HepG2 (cell line): Measurements from ENCODE around the gene ALG14. TPM values are rescaled to one million over a fixed set of nuclear protein-coding genes. Genes with fewer than 3 reads are reported as not detected.

ENCODE experiments used
- AGO2 ChIP-seq: fragments of 200-400 bp; formaldehyde crosslinking; optimal IDR thresholded peaks from 2 replicates; pipeline ENCODE3; 2017; ENCODE audit warnings: mild to moderate bottlenecking, low read depth, low read length, moderate library complexity
- AKAP8 ChIP-seq: sonication (generic); formaldehyde crosslinking; IDR thresholded peaks from 2 replicates; pipeline ENCODE4 v1.5.1; 2020; ENCODE audit warnings: mild to moderate bottlenecking, missing genetic modification reagents
- ATRX ChIP-seq: sonication (generic); formaldehyde crosslinking; IDR thresholded peaks from 2 replicates; pipeline ENCODE4 v1.4.0; 2020; ENCODE audit warnings: missing genetic modification reagents, borderline replicate concordance
- BATF2 ChIP-seq: sonication (generic); formaldehyde crosslinking; IDR thresholded peaks from 2 replicates; pipeline ENCODE4 v1.8.0; 2022; ENCODE audit warnings: mild to moderate bottlenecking, missing genetic modification reagents, moderate library complexity
- BCL6 ChIP-seq: IDR thresholded peaks from 2 replicates; pipeline ENCODE4 v1.6.1; 2016; ENCODE audit warnings: missing genetic modification reagents, missing compliant biosample characterization
- CHD4 ChIP-seq: fragments of 200-600 bp; sonication (generic); IDR thresholded peaks from 2 replicates; pipeline ENCODE4 v1.7.0; 2017; ENCODE audit warnings: mild to moderate bottlenecking, low read length, borderline replicate concordance
- DBP ChIP-seq: sonication (generic); formaldehyde crosslinking; IDR thresholded peaks from 2 replicates; pipeline ENCODE4 v1.4.0; 2020; ENCODE audit warnings: missing genetic modification reagents; ENCODE audit errors: not compliant biosample characterization
- GMEB2 ChIP-seq: IDR thresholded peaks from 2 replicates; pipeline ENCODE4 v1.6.1; 2016; ENCODE audit warnings: missing biosample characterization, missing genetic modification reagents, low read depth
- GTF2F1 ChIP-seq: fragments of 150-350 bp; IDR thresholded peaks from 2 replicates; pipeline ENCODE4 v1.6.1; 2014; ENCODE audit warnings: low read length
- JUNB ChIP-seq: sonication (generic); formaldehyde crosslinking; IDR thresholded peaks from 2 replicates; pipeline ENCODE4 v1.8.0; 2022; ENCODE audit warnings: missing genetic modification reagents, mild to moderate bottlenecking, borderline replicate concordance
- MEIS2 ChIP-seq: sonication (generic); formaldehyde crosslinking; IDR thresholded peaks from 2 replicates; pipeline ENCODE4 v1.9.0; 2021; ENCODE audit warnings: mild to moderate bottlenecking, missing genetic modification reagents
- NR3C1 ChIP-seq: sonication (generic); formaldehyde crosslinking; IDR thresholded peaks from 2 replicates; pipeline ENCODE4 v1.4.0; 2020; ENCODE audit warnings: missing genetic modification reagents
- PHF5A ChIP-seq: IDR thresholded peaks from one replicate; pipeline ENCODE4 v1.6.1; 2018; ENCODE audit warnings: low read depth, missing genetic modification reagents; ENCODE audit not compliant: unreplicated experiment
- RBFOX2 ChIP-seq: fragments of 200-400 bp; formaldehyde crosslinking; IDR thresholded peaks from 2 replicates; pipeline ENCODE4 v1.6.1; 2017; ENCODE audit warnings: low read depth, mild to moderate bottlenecking, low read length
- ZBTB43 ChIP-seq: sonication (generic); formaldehyde crosslinking; conservative IDR thresholded peaks from 2 replicates; pipeline ENCODE4 v1.4.0; 2020; ENCODE audit warnings: missing genetic modification reagents
- ZFAT ChIP-seq: sonication (generic); formaldehyde crosslinking; conservative IDR thresholded peaks from 2 replicates; pipeline ENCODE4 v1.8.1; 2023; ENCODE audit warnings: missing genetic modification reagents, inconsistent platforms
- ZGPAT ChIP-seq: IDR thresholded peaks from 2 replicates; pipeline ENCODE4 v1.6.1; 2016; ENCODE audit warnings: mild to moderate bottlenecking
- ZNF280D ChIP-seq: sonication (generic); formaldehyde crosslinking; IDR thresholded peaks from 2 replicates; pipeline ENCODE4 v1.5.1; 2020; ENCODE audit warnings: mild to moderate bottlenecking, missing genetic modification reagents
- ZNF383 ChIP-seq: sonication (generic); formaldehyde crosslinking; IDR thresholded peaks from 2 replicates; pipeline ENCODE4 v1.4.0; 2020; ENCODE audit warnings: missing genetic modification reagents, mild to moderate bottlenecking, borderline replicate concordance
- ZNF430 ChIP-seq: sonication (generic); formaldehyde crosslinking; IDR thresholded peaks from 2 replicates; pipeline ENCODE4 v1.9.0; 2021; ENCODE audit warnings: mild to moderate bottlenecking, missing genetic modification reagents
- ZNF703 ChIP-seq: sonication (generic); formaldehyde crosslinking; IDR thresholded peaks from 2 replicates; pipeline ENCODE4 v1.5.1; 2020; ENCODE audit warnings: missing genetic modification reagents, mild to moderate bottlenecking, moderate library complexity, borderline replicate concordance
- ZNF720 ChIP-seq: sonication (generic); formaldehyde crosslinking; IDR thresholded peaks from 2 replicates; pipeline ENCODE4 v1.4.0; 2020; ENCODE audit warnings: missing genetic modification reagents
- ZZZ3 ChIP-seq: sonication (generic); formaldehyde crosslinking; IDR thresholded peaks from 2 replicates; pipeline ENCODE4 v1.4.0; 2020; ENCODE audit warnings: missing genetic modification reagents, mild to moderate bottlenecking, borderline replicate concordance
- polyA plus RNA-seq, 8 experiments: library from polyadenylated mRNA; depleted of rRNA in 3 of 8; stranded (reverse) in 7 of 8; unstranded in 1 of 8; fragments of >200 nt; fragmentation: Illumina TruSeq in 4 of 8; extraction: Trizol in 4 of 8; gene quantifications; 2 replicates each; pipeline versions ENCODE4 v1.2.1 to v1.2.3, GENCODE V29; 2011 to 2016; ENCODE audit warnings: low read depth in 4 of 8, missing spikeins in 1 of 8, mixed read lengths in 1 of 8; ENCODE audit not compliant: insufficient read depth in 1 of 8
- total RNA-seq, 5 experiments: library from RNA; depleted of rRNA; stranded (reverse); fragments of >200 nt; fragmentation: Illumina TruSeq; extraction: Trizol; gene quantifications; 2 replicates each; pipeline ENCODE4 v1.2.3, GENCODE V29; 2016; ENCODE audit warnings: low read depth in 1 of 5

Gene ALG14
- total and polyA plus RNA-seq, 2 of the 13 experiments (the other 11 are each of a cell fraction or from before 2014, with no cell fraction given), result 4.5 to 12.7 TPM

- TF ChIP-seq GMEB2 (CRISPR knock-in tag) (no peak), AGO2 (no peak), ZNF430 (CRISPR knock-in tag) (no peak), ZNF280D (CRISPR knock-in tag) (no peak), ZNF703 (CRISPR knock-in tag) (no peak), RBFOX2 (no peak), JUNB (CRISPR knock-in tag) (no peak), ZBTB43 (CRISPR knock-in tag) (no peak), PHF5A (CRISPR knock-in tag) (no peak), ZNF383 (CRISPR knock-in tag) (no peak), ZNF720 (no peak), MEIS2 (CRISPR knock-in tag) (no peak), ZZZ3 (no peak), DBP (CRISPR knock-in tag) (no peak), ATRX (no peak), CHD4 (no peak), ZGPAT (peak; percentile 67; the same call in 1 of the 2 replicates), BATF2 (CRISPR knock-in tag) (no peak), ZFAT (CRISPR knock-in tag) (no peak), BCL6 (CRISPR knock-in tag) (peak; percentile 44; the same call in 1 of the 2 replicates), NR3C1 (CRISPR knock-in tag) (no peak), AKAP8 (no peak), GTF2F1 (no peak)
Observed at GRCh38 chr1:94961582-94961981, 111.2 kb downstream of the ALG14 start (continued).
